Glomerular endothelial cell (primary cell): Measurements from ENCODE around the gene MMP24OS. TPM values are rescaled to one million over a fixed set of nuclear protein-coding genes. Genes with fewer than 3 reads are reported as not detected.
"Not testable (repeated sequence)": the region's sequence is repeated elsewhere in the genome, so short reads cannot be mapped to it uniquely, and the experiment has no call there.

Experiments
- DNase-seq: peaks from one replicate; pipeline ENCODE4 v3.0.0-alpha.2; 2011; ENCODE audit warnings: low read depth, low spot score; ENCODE audit errors: extremely low read depth
- total RNA-seq: library from RNA; depleted of rRNA; stranded (reverse); fragments of >200 nt; gene quantifications from 2 replicates; pipeline ENCODE4 v1.2.3, GENCODE V29; 2015

Gene MMP24OS
- total RNA-seq, result 24.0 and 31.4 TPM in 2 replicates

- no peak for DNase-seq
Observed at GRCh38 chr20:35277531-35278395, at the start of gene MMP24OS. Gene MMP24OS (minus strand): TSS chr20:35278122. CDS start chr20:35277929, 193 bp downstream.

DNA sequence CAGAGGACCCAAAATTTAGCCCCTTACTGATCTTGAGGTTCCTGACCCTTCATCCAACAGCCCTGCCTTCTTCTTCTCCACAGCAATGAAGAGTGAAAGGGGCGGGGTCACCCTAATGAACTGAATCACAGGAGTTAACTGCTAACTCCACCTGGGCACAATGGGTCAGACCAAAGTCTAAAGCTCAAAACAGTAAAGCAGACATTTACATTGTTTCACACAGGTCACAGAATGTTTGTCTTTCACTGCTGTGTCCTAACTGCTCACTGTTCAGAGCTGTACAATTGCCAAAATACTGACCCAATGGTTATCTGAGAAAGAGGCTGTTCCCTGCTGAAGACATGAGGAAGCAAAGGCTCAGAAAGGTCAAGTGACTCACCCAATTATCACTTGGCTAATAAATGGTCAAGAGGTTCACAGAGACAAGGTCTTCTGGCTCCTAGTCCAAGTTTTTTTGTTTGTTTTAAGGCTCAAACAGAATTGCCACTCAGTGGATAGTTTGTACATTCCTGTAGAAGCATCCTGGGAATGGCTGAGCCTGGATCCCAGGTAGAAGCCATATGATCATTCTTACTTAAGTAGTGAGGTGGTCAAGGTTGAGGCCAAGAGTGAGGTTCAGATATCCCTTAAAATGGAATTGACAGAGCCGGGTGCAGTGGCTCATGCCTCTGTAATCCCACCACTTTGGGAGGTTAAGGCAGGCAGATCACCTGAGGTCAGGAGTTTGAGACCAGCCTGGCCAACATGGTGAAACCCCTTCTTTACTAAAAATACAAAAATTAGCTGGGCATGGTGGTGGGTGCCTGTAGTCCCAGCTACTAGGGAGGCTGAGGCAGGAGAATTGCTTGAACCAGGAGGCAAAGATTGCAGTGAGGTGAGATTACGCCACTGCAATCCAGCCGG lies 49.4 kb upstream of the MMP24OS start:
- DNase-seq, result no peak

DNA sequence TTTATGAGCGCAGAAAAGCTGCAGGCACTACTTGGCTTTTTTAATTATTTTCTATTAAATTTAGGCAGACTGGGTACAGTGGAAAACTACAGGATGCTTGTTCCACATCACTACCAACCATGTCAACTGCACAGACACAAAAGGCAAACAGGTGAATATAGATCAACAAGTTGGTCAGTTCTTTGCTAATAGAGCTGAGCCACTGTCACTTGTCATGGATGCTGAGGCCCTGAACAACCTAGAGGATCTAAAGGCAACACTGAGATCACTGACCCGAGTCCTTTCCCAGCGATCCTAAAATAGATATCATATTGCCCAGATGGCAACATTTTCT lies 48.8 kb upstream of the MMP24OS start:
- no peak for DNase-seq

- DNase-seq, result no peak
Observed at GRCh38 chr20:35326021-35326739, 48.3 kb upstream of the MMP24OS start.

DNA sequence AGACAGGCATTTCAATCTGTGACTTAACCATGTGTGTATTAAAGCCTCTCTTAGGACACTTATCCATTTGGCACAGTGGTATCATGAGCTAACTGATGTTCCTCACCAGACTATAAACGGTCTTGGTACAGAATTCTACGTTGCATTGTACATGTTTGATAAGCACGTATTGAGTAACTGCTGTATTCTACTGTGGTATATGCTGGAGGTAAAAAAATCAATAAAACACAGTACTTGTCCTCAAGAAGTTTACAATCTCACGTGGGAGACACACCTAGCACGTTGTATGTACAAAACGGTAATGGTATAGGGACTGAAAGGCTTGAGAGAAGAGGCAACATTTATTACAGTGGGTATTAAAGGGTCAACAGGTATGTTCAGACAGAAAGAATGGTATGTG lies 47.5 kb upstream of the MMP24OS start:
- DNase-seq, result no peak

GRCh38 chr20:35320396-35321126 lies 42.6 kb upstream of the MMP24OS start:
- DNase-seq, result no peak

GRCh38 chr20:35319871-35320197 lies 41.9 kb upstream of the MMP24OS start:
- no peak for DNase-seq

GRCh38 chr20:35319192-35319870 lies 41.4 kb upstream of the MMP24OS start:
- no peak for DNase-seq

DNA sequence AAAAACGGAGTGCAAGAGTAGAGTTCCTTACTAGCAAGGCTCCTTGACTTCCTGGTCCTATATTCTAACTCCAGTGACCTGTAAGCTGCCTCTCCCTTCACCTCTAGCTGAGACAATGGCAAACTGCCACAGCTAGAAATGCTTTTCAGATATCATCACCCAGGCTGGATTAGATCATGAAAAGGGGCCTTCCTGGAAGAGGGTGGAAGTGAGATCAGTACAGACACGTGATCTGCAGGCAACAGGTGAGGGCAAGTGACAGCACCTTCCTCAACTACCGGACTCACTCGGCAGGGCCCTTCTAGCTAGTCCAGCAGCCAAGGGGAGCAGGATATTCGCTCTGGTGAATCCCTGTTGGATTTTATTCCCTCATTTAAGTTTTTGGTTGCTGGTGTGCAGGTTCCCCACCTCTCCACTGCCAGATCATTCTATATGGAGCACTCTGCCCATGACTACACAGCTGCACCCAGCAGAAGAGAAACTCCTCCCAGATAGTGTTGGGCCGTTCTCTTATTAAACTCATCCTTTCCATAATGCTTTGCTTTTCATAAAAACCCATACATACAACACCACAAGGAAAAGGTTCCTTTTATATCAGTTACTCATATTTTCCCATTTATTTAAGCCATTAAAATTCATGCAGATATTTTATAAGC lies 40.7 kb upstream of the MMP24OS start:
- no peak for DNase-seq

- no peak for DNase-seq
Observed at GRCh38 chr20:35317416-35318210, 39.7 kb upstream of the MMP24OS start.

DNA sequence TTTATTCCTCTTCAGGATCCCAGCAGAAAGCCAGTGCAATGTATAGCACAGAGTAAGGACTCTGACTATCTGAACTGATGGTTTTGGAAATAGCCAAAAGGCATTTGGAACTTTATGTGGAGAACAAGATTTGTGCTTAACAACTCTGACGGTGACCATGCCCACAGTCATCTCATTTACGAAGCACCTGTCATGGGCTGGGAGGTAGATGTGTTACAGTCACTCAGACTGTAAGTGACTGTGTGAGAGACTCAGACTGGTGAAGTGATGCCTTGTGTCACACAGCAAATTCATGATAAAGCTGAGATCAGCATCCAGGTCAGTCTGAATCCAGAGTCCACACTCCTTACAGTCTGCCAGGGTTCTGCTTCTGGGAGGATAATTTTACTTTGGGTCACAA lies 38.2 kb upstream of the MMP24OS start:
- no peak for DNase-seq

- DNase-seq, result not testable (repeated sequence)
Observed at GRCh38 chr20:35315632-35316020, 37.7 kb upstream of the MMP24OS start.

GRCh38 chr20:35314816-35315631 lies 37.1 kb upstream of the MMP24OS start:
- no peak for DNase-seq

DNA sequence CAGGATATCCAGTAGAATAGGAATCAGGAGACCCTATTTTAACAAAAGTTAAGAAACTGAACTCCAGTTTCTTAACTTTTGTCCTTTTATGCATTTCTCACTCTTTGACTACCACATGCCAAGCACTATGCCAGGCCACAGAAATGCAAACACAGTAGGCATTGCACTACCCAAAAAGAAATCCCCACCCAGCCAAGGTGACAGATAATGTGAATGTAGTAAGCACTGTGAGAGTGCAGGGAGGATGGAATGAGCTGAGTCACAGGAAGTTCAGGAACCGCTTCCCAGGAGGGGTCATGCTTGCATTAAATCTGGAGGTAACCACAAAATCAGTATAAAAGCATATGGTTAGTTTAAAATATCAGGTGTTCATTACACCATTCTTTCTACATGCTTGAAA lies 34.4 kb upstream of the MMP24OS start:
- DNase-seq, result no peak

DNA sequence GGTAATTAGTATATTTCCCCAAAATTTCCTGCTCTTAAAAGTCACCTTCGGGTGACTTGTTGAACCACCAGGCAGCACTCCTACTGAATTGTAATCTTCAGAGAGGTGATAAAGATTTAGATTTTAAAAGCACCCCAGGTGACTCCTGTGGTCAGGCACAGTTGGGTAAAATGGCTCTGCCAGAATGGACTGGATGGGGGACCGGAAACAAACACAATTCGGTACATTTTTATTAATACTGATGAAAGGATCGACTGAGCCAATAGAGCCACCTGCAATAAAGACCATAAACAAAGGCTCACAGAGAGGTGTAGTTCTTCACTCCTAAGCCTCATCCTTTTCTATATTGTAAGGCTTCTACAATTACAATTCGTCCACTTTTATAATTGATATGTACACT lies 33.9 kb upstream of the MMP24OS start:
- DNase-seq, result no peak

- DNase-seq, result no peak
Observed at GRCh38 chr20:35311409-35311808, 33.5 kb upstream of the MMP24OS start.

- no peak for DNase-seq
Observed at GRCh38 chr20:35307666-35308653, 30.0 kb upstream of the MMP24OS start.
